A549 treated with DMSO at 1 μM for 4 hours (cell line): Measurements from ENCODE around the gene SNX14. TPM values are rescaled to one million over a fixed set of nuclear protein-coding genes. Genes with fewer than 3 reads are reported as not detected.

Experiments used
- total RNA-seq: library from RNA; stranded (reverse); fragments of 200-300 nt; extraction: Qiagen RNA extraction; gene quantifications from 5 replicates; pipeline ENCODE4 v1.2.3, GENCODE V29; 2022; ENCODE audit warnings: low read depth

Gene SNX14
- 36.0 to 42.5 TPM (median 38.3 TPM) in 5 replicates for total RNA-seq

GRCh38 chr6:85593438-85594196, at the start of gene SNX14:
Gene SNX14 (minus strand): TSS chr6:85593858. CDS start chr6:85593718, 140 bp downstream.

GRCh38 chr6:85642774-85643536, 49.3 kb upstream of the SNX14 start, which contains the start of gene SYNCRIP:
Gene SYNCRIP (minus strand): TSS chr6:85642886. CDS start chr6:85641439, 1,447 bp downstream.

Other genes with a start within 250 kb of the SNX14 start
- 31.5 to 51.7 TPM (median 39.4 TPM) in 5 replicates for gene NT5E, start 143.8 kb downstream of the SNX14 start, total RNA-seq
- gene SYNCRIP, start 49.0 kb upstream of the SNX14 start, total RNA-seq, result 126 to 157 TPM (median 138 TPM) in 5 replicates